HG02610 (cell line): ENCODE data around the gene ADTRP.

Source experiments
- ATAC-seq: cut with Tn5 transposase; IDR thresholded peaks from one replicate; pipeline ENCODE4 v1.9.1; 2021; ENCODE audit warnings: mild to moderate bottlenecking, moderate library complexity; ENCODE audit not compliant: unreplicated experiment

Gene ADTRP

GRCh38 chr6:11729076-11729475, 49.5 kb downstream of the ADTRP start:
- no peak for ATAC-seq

GRCh38 chr6:11727998-11728961, 50.3 kb downstream of the ADTRP start:
- no peak for ATAC-seq

- ATAC-seq: no peak
Measured at GRCh38 chr6:11727346-11727997, 51.1 kb downstream of the ADTRP start.

GRCh38 chr6:11724286-11724685, 54.3 kb downstream of the ADTRP start:
- no peak for ATAC-seq

GRCh38 chr6:11722805-11723631, 55.6 kb downstream of the ADTRP start:
- ATAC-seq: peak; percentile 63

- no peak for ATAC-seq
Measured at GRCh38 chr6:11722220-11722619, 56.4 kb downstream of the ADTRP start.

- no peak for ATAC-seq
Measured at GRCh38 chr6:11718463-11718862, 60.1 kb downstream of the ADTRP start.

- no peak for ATAC-seq
Measured at GRCh38 chr6:11718031-11718430, 60.6 kb downstream of the ADTRP start.

- no peak for ATAC-seq
Measured at GRCh38 chr6:11714798-11715285, 63.8 kb downstream of the ADTRP start.

- ATAC-seq: peak; percentile 71
Measured at GRCh38 chr6:11714116-11714797, 64.3 kb downstream of the ADTRP start.

- ATAC-seq: peak; percentile 44
Measured at GRCh38 chr6:11712760-11713159, 65.8 kb downstream of the ADTRP start.

- no peak for ATAC-seq
Measured at GRCh38 chr6:11711984-11712711, 66.5 kb downstream of the ADTRP start.

GRCh38 chr6:11711003-11711983, 67.3 kb downstream of the ADTRP start:
- ATAC-seq: no peak

GRCh38 chr6:11710311-11710761, 68.3 kb downstream of the ADTRP start:
- ATAC-seq: no peak

- ATAC-seq: no peak
Measured at GRCh38 chr6:11706171-11706570, 72.4 kb downstream of the ADTRP start.

- ATAC-seq: no peak
Measured at GRCh38 chr6:11705483-11705882, 73.1 kb downstream of the ADTRP start.

GRCh38 chr6:11705069-11705468, 73.5 kb downstream of the ADTRP start:
- no peak for ATAC-seq

GRCh38 chr6:11703725-11704124, 74.9 kb downstream of the ADTRP start:
- ATAC-seq: no peak
